Stimulated activated CD8-positive, alpha-beta memory T cell treated with anti-CD3 and anti-CD28 coated beads, Interleukin-4, amount 100 ng/mL, for 1 hour (primary cell): ENCODE measurements around the gene PTPRCAP.
A peak's percentile ranks its signal among the peaks of the same experiment; 100 is the strongest.
"Not testable (repeated sequence)": the region's sequence is repeated elsewhere in the genome, so short reads cannot be mapped to it uniquely, and the experiment has no call there.

Experiments
- DNase-seq, 2 donors: peaks; one replicate each; pipeline ENCODE4 v3.0.0-alpha.2; 2020; ENCODE audit warnings: low read depth in 2 of 2, low spot score in 1 of 2

Gene PTPRCAP

DNA sequence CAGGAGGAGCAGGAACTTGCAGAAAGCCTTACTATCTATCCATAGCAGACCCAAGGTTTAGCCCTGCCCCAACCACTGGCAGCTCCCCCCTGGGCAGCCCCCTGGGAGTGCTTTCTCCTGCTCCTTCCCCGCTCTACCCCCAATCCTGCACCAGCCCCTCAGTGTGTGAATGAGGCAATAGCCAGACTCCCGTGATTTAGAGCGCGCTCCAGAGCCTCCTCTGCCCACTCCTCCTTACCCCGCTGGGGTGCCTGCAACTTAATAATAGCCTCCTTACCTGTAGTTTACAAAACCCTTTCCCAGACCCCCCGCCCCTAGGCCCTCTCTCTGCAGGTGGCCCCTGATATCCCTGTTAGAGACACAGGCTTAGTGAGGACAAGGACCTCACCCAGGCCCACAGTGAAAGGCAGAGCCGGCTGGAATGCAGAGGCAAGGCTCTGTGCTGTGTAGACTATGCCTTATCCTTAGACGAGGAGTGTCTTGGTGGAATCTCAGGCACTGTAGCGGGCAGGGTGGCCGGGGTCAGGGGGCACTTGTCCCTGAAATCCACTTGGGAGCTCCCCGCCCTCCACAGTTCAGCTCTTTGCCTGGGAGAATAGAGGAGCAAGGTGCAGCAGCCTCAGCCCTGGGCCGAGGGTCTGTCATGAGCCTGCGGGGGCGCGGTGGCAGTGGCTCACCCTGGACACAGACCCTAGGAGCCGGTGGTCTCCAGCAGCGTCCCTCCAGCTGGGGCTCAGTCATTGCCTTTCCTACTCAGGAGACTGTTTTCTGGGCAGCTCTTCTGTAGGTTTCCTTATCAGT is 26.3 kb downstream of the PTPRCAP start:
- no peak for DNase-seq

DNA sequence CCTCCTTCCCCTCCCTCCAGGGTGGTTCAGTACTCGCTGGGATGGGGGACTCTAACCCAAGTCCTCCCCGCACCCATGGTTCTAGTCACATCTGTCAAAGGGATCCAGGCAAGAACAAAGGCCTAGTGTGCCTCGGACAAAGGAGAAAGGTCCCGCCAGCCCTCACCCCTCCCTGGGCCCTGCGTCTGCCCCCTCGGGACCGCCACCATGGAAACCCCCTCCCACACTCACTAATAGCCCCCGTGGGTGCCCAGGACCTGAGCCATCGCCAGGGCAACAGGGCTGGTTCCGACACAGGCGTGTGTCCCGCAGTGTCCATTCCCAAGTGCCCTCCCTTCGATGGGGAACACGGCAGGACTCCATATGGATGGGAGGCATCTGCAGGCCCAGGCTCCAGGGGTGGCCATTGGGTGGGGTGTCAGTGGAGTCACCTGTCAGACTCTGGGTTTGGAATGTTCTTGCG is 27.1 kb downstream of the PTPRCAP start:
- DNase-seq, result no peak

DNA sequence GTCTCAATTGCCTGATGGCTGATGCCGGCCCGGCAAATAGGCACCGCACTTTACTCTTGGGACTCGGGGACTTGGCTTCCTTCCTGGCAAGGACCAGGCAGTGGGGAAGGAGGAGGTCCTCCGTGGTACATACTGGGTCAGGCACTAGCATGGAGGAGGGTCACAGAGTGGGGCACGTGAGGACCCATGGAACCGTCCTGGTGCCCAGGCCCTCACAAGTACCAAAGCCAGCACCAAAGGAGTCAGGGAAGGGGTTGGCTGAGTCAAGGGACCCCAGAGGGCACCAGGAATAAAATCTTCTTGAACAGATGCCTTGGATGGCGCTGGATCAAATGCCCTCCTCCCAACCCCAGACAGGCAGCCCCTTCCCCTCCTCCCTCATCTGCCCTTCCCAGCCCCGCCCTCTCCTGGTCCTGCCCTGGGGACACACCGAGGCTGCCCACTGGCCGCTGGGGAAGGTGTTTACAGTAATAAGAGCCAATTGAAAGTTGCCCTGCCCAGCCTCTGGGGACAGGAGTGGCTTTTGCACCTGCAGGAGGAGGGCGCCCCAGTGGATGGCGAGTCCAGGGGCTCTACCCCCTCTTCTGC is 27.6 kb downstream of the PTPRCAP start:
- DNase-seq, result no peak

DNA sequence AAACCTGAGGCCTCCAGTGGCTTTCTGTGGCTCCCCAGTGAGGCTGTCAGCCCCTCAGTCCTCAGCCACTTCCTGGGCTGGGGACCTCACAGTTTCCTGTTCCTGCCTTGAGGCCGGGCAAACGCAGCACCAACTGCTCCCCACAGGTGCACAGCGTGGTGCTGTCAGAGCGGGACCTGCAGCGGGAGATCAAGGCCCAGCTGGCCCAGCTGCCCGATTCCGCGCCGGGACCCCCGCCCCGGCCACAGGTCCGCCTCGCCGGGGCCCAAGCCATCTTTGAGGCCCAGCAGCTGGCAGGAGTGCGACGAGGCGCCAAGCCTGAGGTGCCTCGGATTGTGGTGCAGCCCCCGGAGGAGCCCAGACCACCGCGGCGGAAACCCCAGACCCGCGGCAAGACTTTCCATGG is 28.2 kb downstream of the PTPRCAP start:
- DNase-seq, result peak in 1 of 2 donors; percentile 57

DNA sequence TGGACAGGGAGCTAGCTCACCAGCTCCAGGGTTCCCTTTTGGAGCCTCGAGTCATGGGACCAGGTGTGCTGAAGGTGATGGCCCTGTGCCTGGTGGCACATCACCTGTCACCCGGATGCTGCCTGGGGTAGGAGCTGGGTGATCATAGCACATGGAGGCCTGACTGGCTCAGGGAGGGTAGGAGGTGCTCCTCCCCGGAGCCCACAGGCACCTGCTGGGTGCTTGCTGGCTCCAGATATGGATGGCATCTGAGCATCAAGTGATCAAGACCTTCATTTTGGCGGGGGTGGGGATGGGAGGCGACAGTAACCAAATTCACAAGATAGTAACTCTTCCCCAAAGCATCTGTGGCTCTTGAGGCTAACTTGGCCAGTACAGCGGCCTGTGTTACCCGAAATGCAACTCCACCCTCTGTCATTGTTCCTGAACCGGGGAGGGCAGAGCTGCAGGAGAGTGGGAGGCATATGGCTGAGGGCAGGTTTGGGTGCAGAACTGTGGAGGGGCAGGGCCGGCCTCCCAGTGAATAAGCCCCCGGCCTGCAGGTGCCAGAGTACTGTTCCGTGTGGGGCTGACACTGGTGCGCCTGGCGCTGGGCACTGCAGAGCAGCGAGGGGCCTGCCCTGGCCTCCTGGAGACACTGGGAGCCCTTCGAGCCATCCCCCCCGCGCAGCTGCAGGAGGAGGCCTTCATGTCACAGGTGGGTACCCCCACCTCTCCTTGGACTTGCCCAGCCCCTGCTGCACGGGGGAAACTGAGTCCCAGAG is 28.9 kb downstream of the PTPRCAP start:
- DNase-seq, result no peak

DNA sequence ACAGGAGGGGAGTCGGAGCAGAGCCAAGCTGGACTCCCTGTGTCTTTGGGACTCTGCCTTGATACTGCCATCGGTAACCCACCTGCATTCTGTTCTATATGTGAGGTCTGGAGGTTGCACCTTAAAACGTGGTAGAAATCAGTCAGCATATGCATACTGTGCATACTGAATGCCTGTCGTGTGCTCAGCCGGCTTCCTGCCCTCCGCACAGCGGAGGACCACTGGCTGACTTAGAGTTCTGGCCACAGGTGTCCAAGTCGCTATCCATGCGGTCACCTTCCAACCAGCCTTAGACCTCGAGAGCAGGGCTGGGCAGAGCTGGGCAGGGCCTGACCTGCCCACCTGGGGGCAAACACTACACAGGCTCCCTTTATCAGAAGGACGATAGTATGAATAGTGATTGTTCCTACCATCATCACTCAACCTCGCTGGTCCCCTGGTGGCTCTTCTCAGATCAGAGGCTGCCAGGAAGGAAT is 29.8 kb downstream of the PTPRCAP start:
- no peak for DNase-seq

DNA sequence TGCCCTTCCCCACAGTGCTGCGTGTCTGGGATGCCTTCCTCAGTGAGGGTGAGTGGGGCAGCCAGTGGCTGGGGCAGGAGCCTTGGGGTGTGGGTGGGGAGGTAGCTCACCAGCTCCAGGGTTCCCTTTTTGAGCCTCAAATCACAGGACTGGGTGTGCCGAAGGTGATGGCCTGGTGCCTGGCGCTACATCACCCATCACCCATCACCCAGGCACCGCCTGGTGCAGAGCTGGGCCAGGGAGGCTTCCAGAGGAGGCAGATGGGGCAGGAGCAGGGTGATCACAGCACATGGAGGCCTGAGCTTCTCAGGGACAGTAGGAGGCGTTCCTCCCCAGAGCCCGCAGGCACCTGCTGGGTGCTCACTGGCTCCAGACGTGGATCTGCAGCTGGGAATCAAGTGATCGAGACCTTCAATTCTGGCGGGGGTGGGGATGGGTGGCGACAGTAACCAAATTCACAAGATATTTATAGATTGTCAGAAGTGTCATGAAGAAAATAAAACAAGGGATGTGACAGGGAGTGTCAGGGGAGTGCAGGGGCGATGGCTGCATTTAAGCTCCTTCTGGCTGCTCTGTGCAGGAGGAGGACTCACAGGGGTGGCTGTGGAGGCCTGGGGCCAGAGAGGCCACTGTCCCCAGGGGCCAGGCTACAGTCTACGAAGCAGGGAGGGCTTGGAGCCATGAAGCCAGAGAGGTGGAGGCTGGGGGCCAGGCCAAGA is 30.4 kb downstream of the PTPRCAP start:
- DNase-seq, result no peak

DNA sequence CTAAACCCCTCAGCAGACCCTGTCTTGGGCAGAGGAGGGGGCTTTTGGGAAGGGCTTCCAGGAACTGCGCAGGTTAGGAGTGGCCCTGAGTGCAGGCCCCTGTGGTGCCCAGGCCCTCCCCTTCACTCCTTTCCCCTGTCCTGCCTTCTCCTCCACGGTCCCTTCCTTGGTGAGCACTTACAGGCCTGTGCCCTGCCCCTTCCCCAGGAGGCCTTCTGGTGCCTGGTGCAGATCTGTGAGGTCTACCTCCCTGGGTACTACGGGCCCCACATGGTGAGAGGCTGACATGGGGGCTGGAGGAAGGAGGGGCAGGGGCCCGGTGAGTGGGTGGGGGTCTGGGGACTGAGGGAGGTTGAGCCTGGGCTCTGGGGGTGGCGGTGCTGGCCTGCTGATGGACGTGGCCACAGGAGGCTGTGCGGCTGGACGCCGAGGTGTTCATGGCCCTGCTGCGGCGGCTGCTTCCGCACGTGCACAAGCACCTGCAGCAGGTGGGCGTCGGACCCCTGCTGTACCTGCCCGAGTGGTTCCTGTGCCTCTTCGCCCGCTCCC is 31.0 kb downstream of the PTPRCAP start:
- no peak for DNase-seq

DNA sequence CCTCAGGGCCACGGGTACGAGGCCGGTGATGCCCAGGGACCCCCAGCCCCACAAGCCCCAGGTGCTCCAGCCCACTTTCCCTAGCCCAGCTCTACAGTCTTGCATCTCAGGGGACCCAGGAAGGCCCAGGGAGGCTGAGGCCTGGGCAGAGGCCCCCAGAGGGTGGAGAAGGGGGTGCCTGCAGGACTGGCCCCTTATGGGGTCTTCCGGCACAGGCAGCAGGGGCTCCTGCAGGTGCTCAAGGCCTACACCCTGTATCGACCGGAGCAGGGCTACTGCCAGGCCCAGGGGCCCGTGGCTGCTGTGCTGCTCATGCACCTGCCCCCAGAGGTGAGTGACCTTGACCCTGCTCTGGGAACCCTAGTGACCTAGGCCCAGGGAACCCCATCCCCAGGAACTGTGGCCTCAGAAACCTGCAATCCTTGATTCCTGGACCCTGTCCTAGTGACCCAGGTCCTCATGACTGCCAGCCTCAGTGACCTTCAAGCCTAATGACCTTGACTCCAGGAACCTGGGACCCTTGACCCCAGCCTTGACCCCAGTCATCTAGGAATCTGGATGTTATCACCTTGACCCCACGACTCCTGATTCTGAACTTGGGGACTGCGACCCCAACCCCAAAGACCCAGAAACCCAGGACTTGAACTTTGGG is 31.7 kb downstream of the PTPRCAP start:
- no peak for DNase-seq

DNA sequence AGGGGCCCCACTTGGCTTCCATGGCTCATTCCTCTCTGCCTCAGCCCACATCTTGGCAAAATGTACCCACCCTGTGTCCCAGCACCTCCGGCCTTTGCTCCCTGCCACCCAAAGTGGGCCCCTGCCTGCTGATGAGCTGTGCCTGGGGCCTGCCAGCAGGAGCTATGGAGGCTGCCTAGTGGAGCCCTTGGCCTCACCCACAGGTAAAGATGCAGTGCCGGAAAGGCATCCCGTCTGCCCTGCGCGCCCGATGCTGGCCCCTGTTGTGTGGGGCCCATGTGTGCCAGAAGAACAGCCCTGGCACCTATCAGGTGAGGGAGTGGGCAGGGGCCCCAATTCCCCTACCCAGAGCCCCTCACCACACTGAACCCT is 32.3 kb downstream of the PTPRCAP start:
- no peak for DNase-seq

DNA sequence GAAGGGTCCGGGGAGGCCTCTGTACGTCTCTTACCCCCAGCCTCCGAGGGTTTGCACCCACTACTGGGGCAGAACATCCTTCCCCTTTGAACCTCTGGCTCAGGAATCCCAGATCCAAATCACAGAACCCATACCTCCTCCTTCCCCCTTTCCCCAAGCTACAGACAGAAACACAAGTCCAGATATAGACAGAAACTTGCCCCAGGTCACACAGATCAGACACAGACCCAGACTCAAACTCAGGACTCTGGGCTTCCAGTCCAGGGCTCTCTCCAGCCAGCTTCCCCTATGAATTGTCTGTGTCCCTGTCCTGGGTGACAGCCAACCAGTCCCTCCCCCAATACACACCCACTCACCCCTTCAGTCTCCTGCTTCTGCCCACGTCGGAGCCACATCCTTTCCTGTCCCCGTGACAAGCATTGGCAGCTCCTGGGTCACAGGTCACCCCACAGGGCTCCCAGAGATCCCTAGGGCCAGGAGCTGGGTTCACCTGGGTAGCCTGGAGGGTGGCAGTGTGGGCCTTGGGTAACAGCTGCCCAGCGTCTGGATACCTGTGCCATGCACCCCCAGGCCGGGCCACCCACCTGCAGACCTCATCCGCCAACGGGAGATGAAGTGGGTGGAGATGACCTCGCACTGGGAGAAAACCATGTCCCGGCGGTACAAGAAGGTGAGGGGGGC is 32.8 kb downstream of the PTPRCAP start:
- no peak for DNase-seq

DNA sequence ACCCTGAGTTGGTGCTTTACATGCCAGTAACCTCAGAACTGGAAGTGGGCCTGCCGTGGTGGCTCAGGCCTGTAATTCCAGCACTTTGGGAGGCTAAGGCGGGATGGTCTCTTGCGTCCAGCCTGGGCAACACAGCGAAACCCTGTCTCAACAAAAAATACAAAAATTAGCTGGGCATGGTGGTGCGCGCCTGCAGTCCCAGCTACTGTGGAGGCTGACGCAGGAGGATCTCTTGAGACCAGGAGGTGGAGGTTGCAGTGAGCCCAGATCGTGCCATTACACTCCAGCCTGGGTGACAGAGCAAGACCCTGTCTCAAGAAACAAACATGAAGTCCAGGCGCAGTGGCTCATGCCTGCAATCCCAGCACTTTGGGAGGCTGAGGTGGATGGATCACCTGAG is 34.4 kb downstream of the PTPRCAP start:
- DNase-seq, result not testable (repeated sequence)

DNA sequence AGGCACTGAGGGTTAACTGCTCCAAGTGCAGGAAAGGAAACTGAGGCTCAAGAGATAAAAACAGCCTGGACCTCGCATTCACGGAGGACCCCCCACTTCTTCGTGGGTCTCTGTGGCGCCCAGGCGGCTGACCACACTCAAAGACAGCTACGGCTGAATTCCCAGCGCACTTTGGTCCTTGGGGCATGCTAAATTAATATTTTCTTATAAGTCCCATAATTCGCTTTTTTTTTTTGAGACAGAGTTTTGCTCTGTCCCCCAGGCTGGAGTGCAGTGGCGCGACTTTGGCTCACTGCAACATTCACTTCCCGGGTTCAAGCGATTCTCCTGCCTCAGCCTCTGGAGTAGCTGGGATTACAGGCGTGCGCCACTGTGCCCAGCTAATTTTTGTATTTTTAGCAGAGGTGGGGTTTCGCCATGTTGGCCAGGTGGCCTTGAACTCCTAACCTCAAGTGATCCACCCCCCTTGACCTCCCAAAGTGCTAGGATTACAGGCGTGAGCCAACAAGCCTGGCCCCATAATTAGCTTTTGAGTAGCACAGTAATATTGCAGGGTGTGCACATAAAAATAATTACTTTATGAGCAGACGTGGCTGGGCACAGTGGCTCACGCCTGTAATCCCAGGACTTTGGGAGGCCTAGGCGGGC is 35.2 kb downstream of the PTPRCAP start:
- DNase-seq, result not testable (repeated sequence)

DNA sequence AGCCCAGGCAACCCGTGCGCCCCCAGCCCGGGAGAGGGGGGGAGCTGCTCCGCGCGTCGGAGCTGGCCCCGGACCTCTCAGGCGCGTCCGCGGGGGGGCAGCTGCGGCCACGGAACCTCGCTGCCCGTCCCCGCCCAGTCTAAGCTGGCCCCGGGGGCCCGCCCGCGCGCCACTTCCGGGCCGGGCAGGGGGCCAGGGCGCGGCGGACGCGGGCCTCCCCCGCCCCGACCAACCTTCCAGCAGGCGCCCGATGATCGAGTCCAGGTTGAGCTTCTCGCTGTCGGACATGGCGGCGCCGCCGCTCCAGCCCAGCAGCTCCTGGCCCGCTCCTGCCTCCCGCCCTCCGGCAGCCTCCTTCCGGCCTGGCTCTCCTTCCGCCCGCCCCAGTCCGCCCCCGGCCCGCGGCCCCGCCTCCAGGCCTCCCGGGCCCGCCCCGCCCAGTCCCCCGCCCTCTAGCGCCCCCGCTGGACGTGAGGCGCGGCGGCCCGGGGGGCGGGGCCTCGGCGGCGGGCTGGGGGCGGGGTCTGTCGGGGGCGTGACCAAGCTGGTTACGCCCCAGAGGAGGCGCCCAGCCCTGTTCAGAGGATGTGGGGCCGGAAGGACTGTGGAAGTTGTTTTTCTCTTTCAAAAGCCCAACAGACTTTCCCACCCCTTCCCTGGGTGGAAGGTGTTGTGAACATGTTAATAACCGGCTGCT is 35.8 kb downstream of the PTPRCAP start, which contains the start of gene PPP1CA:
Gene PPP1CA, minus strand, starts transcription at position 364 of the 697 bp plus-strand sequence. Its CDS starts 76 bp downstream, at position 288.
- DNase-seq, result peak; percentile 79 to 91

DNA sequence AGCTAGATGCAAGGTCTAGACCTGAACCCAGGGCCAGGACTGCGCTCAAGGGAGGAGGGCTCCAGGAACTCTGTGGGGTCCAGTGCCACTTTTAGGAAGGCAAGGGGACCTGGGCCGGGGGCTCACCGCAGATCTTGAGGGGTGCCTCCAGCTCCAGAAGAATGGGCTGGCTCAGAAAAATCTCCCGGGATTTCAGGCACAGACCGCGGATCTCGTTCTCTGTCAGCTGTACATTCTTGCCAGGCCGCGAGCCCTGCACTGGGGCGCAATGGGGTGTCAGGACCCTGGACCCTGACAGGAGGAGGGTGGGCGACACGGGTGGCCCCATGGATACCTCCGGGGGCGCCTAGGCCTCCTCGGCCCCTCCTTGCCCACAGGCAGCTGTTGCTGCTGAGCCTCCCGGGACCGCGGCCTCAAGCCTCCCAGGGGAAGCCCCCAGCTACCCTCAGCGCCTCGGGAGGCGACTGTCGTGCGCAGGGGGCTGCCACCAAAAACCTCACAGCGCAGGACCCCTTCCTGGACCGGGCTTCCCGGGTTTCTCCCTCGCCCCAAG is 36.5 kb downstream of the PTPRCAP start:
- DNase-seq, result no peak

DNA sequence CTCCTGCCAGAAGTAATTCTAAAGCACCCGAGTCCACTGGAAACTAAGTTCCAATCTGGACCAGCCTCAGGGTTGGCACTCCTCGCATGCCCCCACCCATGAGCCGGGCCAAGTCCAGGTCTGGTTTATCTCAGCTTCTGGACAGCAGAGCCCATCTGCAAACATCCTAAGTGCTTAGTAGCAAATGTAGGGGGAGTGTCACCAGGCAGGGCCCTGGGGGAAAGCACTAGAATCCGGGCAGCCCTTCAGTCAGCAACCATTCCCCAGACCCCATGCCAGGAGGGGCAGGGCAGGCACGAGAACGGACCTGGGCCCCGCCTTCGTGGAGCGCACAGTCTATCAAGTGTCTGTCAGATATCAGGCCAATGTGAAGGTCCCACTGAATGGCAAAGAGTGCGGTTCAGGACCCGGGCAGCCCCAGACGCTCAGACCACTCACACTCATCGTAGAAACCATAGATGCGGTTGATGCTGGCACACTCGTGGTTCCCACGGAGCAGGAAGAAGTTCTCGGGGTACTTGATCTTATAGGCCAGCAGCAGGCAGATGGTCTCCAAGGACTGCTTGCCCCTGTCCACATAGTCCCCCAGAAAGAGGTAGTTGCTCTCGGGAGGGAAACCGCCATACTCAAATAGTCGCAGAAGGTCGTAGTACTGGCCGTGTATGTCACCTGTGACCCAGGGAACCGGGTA is 37.1 kb downstream of the PTPRCAP start:
- DNase-seq, result no peak

DNA sequence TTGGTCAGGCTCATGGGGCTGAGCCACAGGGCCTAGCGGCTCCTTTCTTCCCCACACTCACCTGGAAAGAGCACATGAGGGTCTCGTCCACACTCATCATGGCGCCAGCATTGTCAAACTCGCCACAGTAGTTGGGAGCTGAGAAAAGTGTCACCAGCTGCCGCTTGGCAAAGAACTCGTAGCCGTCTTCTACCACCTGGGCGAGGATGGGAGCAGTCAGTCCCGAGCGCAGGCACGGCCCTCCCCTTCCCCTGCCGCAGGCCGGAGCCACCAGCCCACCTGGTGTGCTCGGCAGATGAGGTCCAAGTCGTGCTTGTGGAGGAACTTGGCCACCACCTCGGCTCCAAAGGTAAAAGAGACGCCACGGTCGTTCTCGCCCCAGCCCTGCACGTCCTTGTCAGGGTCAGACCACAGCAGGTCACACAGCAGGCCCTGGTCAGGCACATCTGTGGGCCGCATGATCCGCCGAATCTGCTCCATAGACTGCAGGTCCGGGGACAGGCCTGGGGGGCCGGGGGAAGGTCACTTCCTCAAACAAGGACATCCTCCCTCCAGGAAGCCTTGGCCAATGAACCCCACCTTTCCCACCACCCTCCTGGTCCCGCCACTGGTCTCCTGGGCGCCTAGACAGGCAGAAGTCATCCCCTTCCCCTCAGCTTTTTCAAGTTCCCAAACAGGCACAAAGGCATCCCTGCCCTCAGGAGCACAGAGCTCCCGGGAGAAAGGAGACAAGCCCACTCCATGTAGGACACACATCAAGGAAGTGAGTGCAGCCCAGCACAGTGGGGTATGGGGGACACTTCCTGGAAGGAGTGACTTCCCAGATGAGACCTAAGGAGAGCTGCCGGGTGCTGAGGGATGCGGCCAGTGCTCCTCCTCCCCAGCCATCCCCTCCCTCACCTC is 38.6 kb downstream of the PTPRCAP start:
- DNase-seq, result no peak
